ENCODE results near the gene BCAR3.

GRCh38 chr1:93597709-93598108 is 83.9 kb downstream of the BCAR3 start:
- TF ChIP-seq GATA3 (IDR thresholded peaks at IDR 0.05; ENCODE audit: low read depth, low read length) (0 out of 2 replicates have a peak, but pooled peaks have one; percentile 10), GATA2 (IDR thresholded peaks at IDR 0.05; ENCODE audit: low read depth, low read length) (peak; percentile 83)

Data from SH-SY5Y (cell line).